ENCODE measurements around the gene TSSK6. TPM values are rescaled to one million over a fixed set of nuclear protein-coding genes. Genes with fewer than 3 reads are reported as not detected.
A peak's percentile ranks its signal among the peaks of the same experiment; 100 is the strongest.

The TSSK6 gene
- total and polyA plus RNA-seq, 12 donors = 0.23 to 1.2 (median 0.45) TPM; not detected in 1

- peaks cover 0 to 51% (median 25%) of the 10 kb centered on the region in 9 donors for H3K4me1 ChIP-seq
- no peak for TF ChIP-seq CTCF (IDR thresholded peaks at IDR 0.05)
- DNase-seq = no peak
- peaks cover 0 to 32% (median 19%) of the 10 kb centered on the region in 11 donors for H3K9me3 ChIP-seq
- no peak overlapping the region for H3K4me3 ChIP-seq
- no peak for ATAC-seq
- no peaks in the 10 kb centered on the region for H3K27me3 ChIP-seq
- 90 to 92% methylated on average over 6 of the region's 6 CpGs for WGBS, 2 donors
- intact Hi-C loops (cut with DNase I) = loop anchor here in 1 of 10 donors (10.0 kb wide), 1 partner anchor 57 kb away; no protein-coding TSS in a partner anchor
- H3K27ac ChIP-seq = no peak overlapping the region
- peaks cover 0 to 54% (median 11%) of the 10 kb centered on the region in 9 donors for H3K36me3 ChIP-seq
These were observed 43.7 kb downstream of the TSSK6 start for GRCh38 chr19:19471682-19472081.

- ATAC-seq = no peak
- no peak for TF ChIP-seq CTCF (IDR thresholded peaks at IDR 0.05)
- Histone ChIP-seq H3K36me3 (peaks cover 0 to 62% (median 20%) of the 10 kb centered on the region in 9 donors), H3K4me1 (peaks cover 0 to 40% (median 19%) of the 10 kb centered on the region in 9 donors), H3K9me3 (peaks cover 0 to 33% (median 20%) of the 10 kb centered on the region in 11 donors), H3K27me3 (no peaks in the 10 kb centered on the region), H3K27ac (peak overlapping the region in 1 of 10 donors; percentile 68), H3K4me3 (no peak overlapping the region)
- intact Hi-C loops (cut with DNase I) = loop anchor here in 1 of 10 donors (10.0 kb wide), 1 partner anchor 56 kb away; no protein-coding TSS in a partner anchor
- no peak for DNase-seq
- WGBS, 2 donors = 91 to 95% methylated on average over 3 of the region's 3 CpGs
These were observed 44.8 kb downstream of the TSSK6 start for GRCh38 chr19:19470579-19470978.

- Histone ChIP-seq H3K27ac (no peak overlapping the region), H3K27me3 (no peaks in the 10 kb centered on the region), H3K36me3 (peaks cover 0 to 55% (median 25%) of the 10 kb centered on the region in 9 donors), H3K9me3 (peaks cover 0 to 33% (median 20%) of the 10 kb centered on the region in 11 donors), H3K4me1 (peaks cover 0 to 38% (median 20%) of the 10 kb centered on the region in 9 donors), H3K4me3 (no peak overlapping the region)
- no peak for ATAC-seq
- WGBS, 2 donors = 96% methylated on average over 2 of the region's 2 CpGs
- DNase-seq = no peak
- TF ChIP-seq CTCF (IDR thresholded peaks at IDR 0.05) = no peak
- intact Hi-C loops (cut with DNase I) = no loop called here
These were observed 46.8 kb downstream of the TSSK6 start for GRCh38 chr19:19468424-19469050.

- H3K27me3 ChIP-seq = no peaks in the 10 kb centered on the region
- intact Hi-C loops (cut with DNase I) = no loop called here
- H3K36me3 ChIP-seq = peaks cover 0 to 48% (median 25%) of the 10 kb centered on the region in 9 donors
- TF ChIP-seq CTCF (IDR thresholded peaks at IDR 0.05) = no peak
- 91 to 97% methylated on average over 6 of the region's 6 CpGs for WGBS, 2 donors
- peaks cover 18 to 52% (median 38%) of the 10 kb centered on the region in 9 donors for H3K4me1 ChIP-seq
- no peak overlapping the region for H3K27ac ChIP-seq
- H3K4me3 ChIP-seq = no peak overlapping the region
- ATAC-seq (no peak), DNase-seq (no peak)
- H3K9me3 ChIP-seq = peaks cover 0 to 33% (median 20%) of the 10 kb centered on the region in 11 donors
These were observed 49.1 kb downstream of the TSSK6 start for GRCh38 chr19:19466201-19466600.

Data from heart right ventricle (tissue), 16 donors.